Parathyroid adenoma (tissue), 2 donors: Measurements from ENCODE around the gene CADPS2.

ENCODE experiments used
- H2AFZ ChIP-seq: fragments of 300-600 bp; sonication (generic); one replicate; pipeline ENCODE4 v1.7.0; 2017; ENCODE audit warnings: antibody characterized with exemption, mild to moderate bottlenecking
- H3K27ac ChIP-seq: fragments of 300-600 bp; sonication (generic); one replicate; pipeline ENCODE4 v1.7.0; 2017
- H3K27me3 ChIP-seq: fragments of 300-600 bp; sonication (generic); one replicate; pipeline ENCODE4 v1.7.0; 2017; ENCODE audit warnings: low read length; ENCODE audit not compliant: control insufficient read depth, insufficient read depth
- H3K36me3 ChIP-seq: fragments of 300-600 bp; sonication (generic); one replicate; pipeline ENCODE4 v1.7.0; 2017; ENCODE audit warnings: low read length; ENCODE audit not compliant: control insufficient read depth, insufficient read depth
- H3K4me1 ChIP-seq: fragments of 300-600 bp; sonication (generic); one replicate; pipeline ENCODE4 v1.7.0; 2017; ENCODE audit warnings: control low read depth
- H3K4me2 ChIP-seq: fragments of 300-600 bp; sonication (generic); one replicate; pipeline ENCODE4 v1.7.0; 2017; ENCODE audit warnings: low read length
- H3K4me3 ChIP-seq: fragments of 300-600 bp; sonication (generic); one replicate; pipeline ENCODE4 v1.7.0; 2017; ENCODE audit warnings: low read depth, low read length
- H3K79me2 ChIP-seq: fragments of 300-600 bp; sonication (generic); one replicate; pipeline ENCODE4 v1.7.0; 2017; ENCODE audit warnings: control low read depth
- H3K9ac ChIP-seq: fragments of 300-600 bp; sonication (generic); one replicate; pipeline ENCODE4 v1.7.0; 2017; ENCODE audit warnings: mild to moderate bottlenecking
- H3K9me3 ChIP-seq: fragments of 300-600 bp; sonication (generic); one replicate; pipeline ENCODE4 v1.7.0; 2017; ENCODE audit warnings: low read length; ENCODE audit not compliant: control insufficient read depth
- CTCF ChIP-seq: fragments of 300-600 bp; sonication (generic); IDR thresholded peaks from one replicate; pipeline ENCODE4 v1.7.0; 2017; ENCODE audit warnings: antibody characterized with exemption, mild to moderate bottlenecking
- donor health status: primary hyperparathyroidism.

The CADPS2 gene

GRCh38 chr7:122689346-122690109, 196.7 kb downstream of the CADPS2 start:
- no peak overlapping the region for H2AFZ ChIP-seq
- no peak overlapping the region for H3K4me3 ChIP-seq
- no peaks in the 10 kb centered on the region for H3K27me3 ChIP-seq
- no peak overlapping the region for H3K27ac ChIP-seq
- no peaks in the 10 kb centered on the region for H3K9me3 ChIP-seq
- H3K9ac ChIP-seq = no peak overlapping the region
- H3K4me1 ChIP-seq = no peaks in the 10 kb centered on the region
- H3K79me2 ChIP-seq = no peaks in the 10 kb centered on the region
- TF ChIP-seq CTCF = no peak
- no peak overlapping the region for H3K4me2 ChIP-seq
- H3K36me3 ChIP-seq = no peaks in the 10 kb centered on the region

- H3K79me2 ChIP-seq = no peaks in the 10 kb centered on the region
- H3K4me1 ChIP-seq = no peaks in the 10 kb centered on the region
- no peaks in the 10 kb centered on the region for H3K9me3 ChIP-seq
- no peak for TF ChIP-seq CTCF
- no peaks in the 10 kb centered on the region for H3K36me3 ChIP-seq
- H3K27me3 ChIP-seq = no peaks in the 10 kb centered on the region
- H3K4me2 ChIP-seq = no peak overlapping the region
- H3K4me3 ChIP-seq = no peak overlapping the region
- H3K27ac ChIP-seq = no peak overlapping the region
- no peak overlapping the region for H3K9ac ChIP-seq
- H2AFZ ChIP-seq = no peak overlapping the region
Measured at GRCh38 chr7:122688400-122688998, 197.8 kb downstream of the CADPS2 start.

GRCh38 chr7:122686360-122686878, 199.8 kb downstream of the CADPS2 start:
- Histone ChIP-seq H3K79me2 (no peaks in the 10 kb centered on the region), H3K27ac (no peak overlapping the region), H3K4me1 (no peaks in the 10 kb centered on the region), H2AFZ (no peak overlapping the region), H3K9ac (no peak overlapping the region), H3K27me3 (no peaks in the 10 kb centered on the region), H3K36me3 (no peaks in the 10 kb centered on the region), H3K9me3 (no peaks in the 10 kb centered on the region), H3K4me3 (no peak overlapping the region), H3K4me2 (no peak overlapping the region)
- TF ChIP-seq CTCF = no peak

GRCh38 chr7:122684504-122684903, 201.8 kb downstream of the CADPS2 start:
- Histone ChIP-seq H3K9me3 (no peaks in the 10 kb centered on the region), H3K4me3 (no peak overlapping the region), H3K4me1 (no peaks in the 10 kb centered on the region)

More at GRCh38 chr7:122684504-122684903, 201.8 kb downstream of the CADPS2 start:
- Histone ChIP-seq H3K27me3 (no peaks in the 10 kb centered on the region), H2AFZ (no peak overlapping the region), H3K4me2 (no peak overlapping the region), H3K27ac (no peak overlapping the region), H3K36me3 (no peaks in the 10 kb centered on the region), H3K79me2 (no peaks in the 10 kb centered on the region), H3K9ac (no peak overlapping the region)
- TF ChIP-seq CTCF = no peak
